HCT116 (cell line): ENCODE results near the gene ZBTB7C.

Experiments used
- ATF3 ChIP-seq: IDR thresholded peaks from 2 replicates; pipeline ENCODE4 v1.6.1; 2012
- CTCF ChIP-seq, 3 experiments: fragments of 200-600 bp in 1 of 3; sonication (generic) in 1 of 3; IDR thresholded peaks in 2 of 3; conservative IDR thresholded peaks in 1 of 3; 2 replicates each; pipeline ENCODE4 v1.5.1; 2012 to 2017; ENCODE audit warnings: low read depth in 2 of 3, low read length in 2 of 3, antibody characterized with exemption in 1 of 3, borderline replicate concordance in 1 of 3, control low read depth in 1 of 3, mild to moderate bottlenecking in 1 of 3, mixed read lengths in 1 of 3, mixed run types in 1 of 3, moderate library complexity in 1 of 3; ENCODE audit not compliant: insufficient read depth in 1 of 3
- EZH2phosphoT487 ChIP-seq: fragments of 200-600 bp; IDR thresholded peaks from 2 replicates; pipeline ENCODE4 v1.6.1; 2018; ENCODE audit warnings: antibody characterized with exemption, borderline replicate concordance
- POLR2AphosphoS5 ChIP-seq: IDR thresholded peaks from 2 replicates; pipeline ENCODE4 v1.6.1; 2011; ENCODE audit warnings: mild to moderate bottlenecking, low read depth, low read length, moderate library complexity
- RAD21 ChIP-seq: IDR thresholded peaks from 2 replicates; pipeline ENCODE4 v1.6.1; 2012; ENCODE audit warnings: low read depth, mild to moderate bottlenecking
- SIN3A ChIP-seq: IDR thresholded peaks from 2 replicates; pipeline ENCODE4 v1.6.1; 2012; ENCODE audit warnings: low read depth
- YY1 ChIP-seq: IDR thresholded peaks from 2 replicates; pipeline ENCODE4 v1.6.1; 2011; ENCODE audit warnings: low read length, low read depth, moderate library complexity, mild to moderate bottlenecking; ENCODE audit not compliant: insufficient replicate concordance; ENCODE audit errors: extremely low read depth

GRCh38 chr18:48151421-48152065 lies 257.6 kb downstream of the ZBTB7C start:
- TF ChIP-seq CTCF (IDR thresholded peaks at IDR 0.05 in 2 of 3, conservative IDR thresholded peaks at IDR 0.05 in 1 of 3; ENCODE audit: borderline replicate concordance in 1 of 3, insufficient read depth in 1 of 3, low read depth in 2 of 3, low read length in 2 of 3), result no peak
- no peak for TF ChIP-seq POLR2AphosphoS5
- TF ChIP-seq YY1, result no peak
- no peak for TF ChIP-seq SIN3A
- TF ChIP-seq RAD21, result no peak
- no peak for TF ChIP-seq EZH2phosphoT487
- no peak for TF ChIP-seq ATF3
